ENCODE data around the gene OSBPL3.

DNA sequence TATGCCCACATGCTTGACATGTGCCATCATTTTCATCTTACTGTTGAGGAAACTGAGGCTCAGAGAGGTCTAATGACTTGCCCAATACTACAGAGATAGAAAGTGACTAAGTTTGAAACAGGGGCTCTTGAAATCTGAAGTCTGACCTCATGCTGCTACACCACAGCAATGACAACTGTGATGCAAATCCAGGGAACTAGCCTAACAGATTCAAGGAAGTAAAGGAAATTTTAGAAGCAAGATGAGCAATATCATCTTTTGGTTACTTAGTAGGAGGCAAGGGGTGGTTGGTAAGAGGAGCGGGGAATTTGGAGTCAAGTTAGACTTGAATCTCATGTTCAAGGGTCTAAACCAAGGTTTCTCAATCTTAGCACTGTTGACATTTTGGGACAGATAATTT is 26.3 kb upstream of the OSBPL3 start:
- TF ChIP-seq CTCF (IDR thresholded peaks at IDR 0.05 in 4 of 5, conservative IDR thresholded peaks at IDR 0.05 in 1 of 5): no peak
- TF ChIP-seq POLR2A (IDR thresholded peaks at IDR 0.05): no peak

Measured in gastrocnemius medialis (tissue), 4 donors.